OCI-M2 (cell line): ENCODE measurements around the gene STK4.
"Not testable (repeated sequence)": the region's sequence is repeated elsewhere in the genome, so short reads cannot be mapped to it uniquely, and the experiment has no call there.

ENCODE experiments used
- DNase-seq: peaks from one replicate; lab custom pipeline; 2025; ENCODE audit not compliant: unreplicated experiment; lab: John Stamatoyannopoulos, UW

The STK4 gene

DNA sequence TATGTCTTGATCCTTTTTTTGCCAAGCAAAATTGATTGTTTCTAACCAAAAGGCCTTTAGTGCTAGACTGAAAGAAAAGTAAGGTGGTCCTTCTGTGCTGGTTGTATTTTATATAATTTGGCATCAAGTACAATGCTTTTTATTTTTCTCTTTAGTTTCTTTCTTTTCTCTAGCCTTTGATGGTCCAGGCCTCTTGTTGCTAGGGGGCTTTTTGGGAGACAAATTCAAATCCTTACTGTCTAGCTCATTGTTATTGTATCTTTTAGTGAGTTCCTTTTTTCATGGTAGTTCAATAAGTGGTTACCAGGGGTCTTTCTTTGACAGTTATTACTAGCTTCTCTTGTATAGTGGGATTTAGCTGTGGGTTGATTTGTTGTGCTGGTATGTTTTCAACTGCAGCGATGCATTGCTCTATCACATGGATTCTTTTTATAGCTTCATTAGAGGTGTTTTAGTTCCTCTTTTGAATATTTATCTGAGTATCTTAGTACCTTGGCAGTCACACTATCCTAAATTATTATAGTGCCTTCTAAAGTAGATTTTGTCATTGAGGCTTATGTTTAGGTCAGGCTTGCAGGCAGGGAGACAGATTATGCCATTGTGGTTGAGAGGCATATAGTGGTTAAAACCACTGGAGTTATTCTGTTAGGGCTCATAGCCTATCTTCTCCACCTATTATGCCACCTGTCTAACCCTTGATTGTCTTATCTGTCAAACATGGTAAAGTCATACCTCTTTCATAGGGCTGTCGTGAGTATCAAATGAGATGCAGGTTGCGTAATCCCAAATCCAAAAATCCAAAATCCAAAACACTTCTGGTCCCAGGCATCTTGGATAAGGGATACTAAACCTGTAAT, 85.1 kb downstream of the STK4 start:
- no peak for DNase-seq

DNA sequence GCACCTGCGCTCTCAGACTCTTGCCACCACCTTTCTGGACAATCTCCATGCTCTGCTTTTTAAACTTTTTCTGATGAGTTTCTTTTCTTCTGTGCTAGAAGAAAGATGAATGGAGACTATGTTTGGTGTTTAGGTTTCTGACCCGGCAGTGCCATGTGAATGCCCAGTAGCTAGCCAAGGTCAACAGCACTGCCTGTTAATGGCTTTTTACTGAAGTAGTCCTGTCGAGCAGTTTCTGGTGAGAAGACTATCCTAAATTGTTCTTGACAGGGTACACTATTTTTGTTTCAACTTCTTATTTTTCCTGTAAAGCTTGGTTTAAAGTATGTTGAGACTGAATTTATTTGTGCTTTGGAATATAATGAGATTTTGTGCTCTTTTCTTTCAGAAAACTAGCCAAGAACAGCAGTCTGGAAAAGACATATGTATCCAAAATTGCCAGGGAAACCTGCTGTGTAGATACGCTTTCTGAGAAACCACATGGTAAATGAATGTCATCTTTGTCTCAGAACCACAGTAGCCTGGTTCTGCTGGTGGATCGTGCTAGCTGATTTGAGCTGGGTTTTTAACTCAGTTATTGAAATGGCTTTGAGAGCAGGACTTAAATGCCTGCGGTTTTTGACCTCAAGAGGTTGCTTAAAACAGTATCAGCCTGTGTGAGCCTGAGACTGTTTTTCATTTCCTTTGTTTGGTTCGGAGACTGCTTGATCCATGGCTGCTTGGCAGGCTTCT, 86.6 kb downstream of the STK4 start:
- DNase-seq: no peak

DNA sequence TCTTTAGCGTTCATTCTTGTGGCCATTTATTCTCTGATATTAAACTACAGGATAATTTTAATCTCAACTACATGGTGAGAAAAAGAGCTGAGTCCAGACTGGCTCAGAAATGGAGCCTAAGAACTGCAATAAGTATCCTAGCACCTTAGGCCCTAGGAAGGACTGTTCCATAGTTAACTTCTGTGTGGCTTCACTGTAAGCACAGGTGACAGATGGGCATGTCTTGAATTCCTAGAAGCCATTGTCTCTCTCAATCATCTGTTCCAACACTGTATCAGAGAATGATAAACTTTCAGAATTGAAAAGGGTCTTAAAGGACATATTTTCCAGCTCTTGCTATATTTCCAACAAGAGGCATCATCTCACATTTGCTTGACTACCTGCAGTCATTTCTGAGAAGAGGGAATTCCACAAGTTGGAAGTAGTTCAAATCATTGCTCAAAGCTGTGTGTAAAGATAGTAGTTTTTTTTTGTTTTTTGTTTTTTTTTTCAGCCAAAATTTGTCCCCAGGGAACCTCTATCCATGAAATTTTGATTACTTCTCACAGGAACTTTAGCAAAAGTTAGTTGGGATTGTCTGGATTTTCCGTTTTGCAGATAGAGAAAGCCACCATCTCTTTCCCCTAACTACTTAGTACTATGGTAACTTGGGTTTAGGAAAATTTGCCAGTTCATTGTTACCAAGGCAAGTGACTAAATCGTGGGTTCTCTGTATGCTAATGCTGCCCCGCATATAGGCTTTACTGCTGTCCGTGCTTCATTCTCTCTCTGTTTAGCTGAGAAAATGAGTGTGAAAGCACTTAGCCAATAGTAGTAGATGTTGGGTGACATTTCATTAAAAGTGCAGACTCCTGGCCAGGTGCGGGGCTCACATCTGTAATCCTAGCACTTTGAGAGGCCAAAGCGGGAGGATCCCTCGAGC, 87.4 kb downstream of the STK4 start:
- DNase-seq: no peak

DNA sequence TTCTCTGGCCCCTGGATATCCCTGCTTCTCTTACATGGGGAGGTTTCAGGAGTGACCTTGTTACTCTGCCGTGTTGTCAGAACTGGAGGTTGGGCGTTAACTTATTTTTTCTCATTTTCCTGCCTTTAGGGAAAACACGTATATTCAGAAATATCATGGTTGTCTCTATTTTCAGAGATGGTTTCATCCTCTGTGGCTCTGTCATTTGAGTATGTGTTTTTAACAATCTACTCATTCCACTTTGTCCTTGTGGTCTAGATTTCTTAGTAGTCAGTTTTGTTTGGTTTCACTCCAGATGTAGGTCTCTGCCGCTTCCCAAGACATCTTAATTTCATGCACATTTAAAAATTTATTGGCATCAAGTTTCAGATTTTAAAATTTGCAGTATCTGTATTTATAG, 88.7 kb downstream of the STK4 start:
- no peak for DNase-seq

DNA sequence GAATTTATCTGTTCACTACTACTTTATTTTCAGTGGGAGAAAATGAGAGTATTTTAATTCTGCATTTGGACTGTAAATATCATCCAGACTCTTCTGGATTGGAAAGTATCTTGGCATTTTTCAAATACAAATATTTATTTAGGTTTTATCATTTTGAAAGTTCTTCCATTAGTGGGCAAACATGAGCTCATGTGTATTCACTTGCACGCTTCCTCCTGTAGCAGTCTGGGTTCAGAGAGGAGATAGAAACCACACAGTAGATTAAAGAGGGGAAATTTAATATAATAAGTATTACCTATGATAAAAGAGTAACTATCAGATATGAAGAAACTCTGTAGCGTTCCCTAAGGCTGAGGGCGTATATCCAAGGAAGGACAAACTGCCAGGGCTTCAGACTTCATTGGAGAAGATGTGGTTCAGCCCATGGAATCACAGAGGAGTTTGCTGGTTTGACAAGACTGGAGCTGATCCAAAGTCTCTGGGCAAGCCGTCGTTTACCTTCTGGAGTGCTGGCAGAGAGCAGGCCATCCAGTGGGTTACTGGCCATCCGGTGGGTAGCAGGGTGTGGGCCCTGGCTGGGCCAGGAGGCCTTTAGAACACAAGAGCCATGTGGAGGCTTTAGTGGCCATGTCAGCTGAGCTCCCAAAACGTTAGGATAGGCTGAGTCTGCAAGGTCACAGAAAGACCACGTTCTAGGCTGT, 90.3 kb downstream of the STK4 start:
- no peak for DNase-seq

DNA sequence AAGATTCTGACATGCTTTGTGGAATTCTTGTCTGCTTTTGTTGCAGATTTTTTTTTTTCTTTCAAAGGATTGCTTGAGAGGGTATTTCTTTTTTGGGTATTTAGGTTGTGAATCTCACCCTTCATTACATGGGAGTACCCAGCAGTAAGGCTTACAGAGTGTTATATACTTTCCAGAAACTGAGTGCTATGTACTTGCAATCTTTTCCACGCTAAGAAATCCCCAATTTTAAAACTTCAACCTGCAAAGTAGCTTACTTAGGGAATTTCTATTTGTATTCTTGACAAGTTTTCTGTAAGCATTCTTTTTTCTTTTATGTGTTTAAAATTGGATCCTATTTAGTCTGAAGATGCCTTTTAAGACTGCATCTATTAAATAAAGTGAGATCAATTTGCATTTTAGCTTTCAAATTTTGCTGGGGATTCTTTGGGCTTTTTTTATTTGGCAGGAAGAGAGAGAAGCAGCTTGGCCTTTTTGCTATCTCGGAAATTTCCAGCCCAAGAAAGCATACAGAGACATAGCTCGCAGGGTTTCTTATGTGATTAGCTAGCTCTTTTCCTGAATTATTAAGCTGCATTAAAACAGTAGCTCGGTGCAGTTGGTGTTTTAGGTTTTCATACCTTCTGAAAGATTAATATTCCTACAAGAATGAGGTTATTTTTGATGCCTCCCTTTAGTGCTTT, 92.0 kb downstream of the STK4 start:
- DNase-seq: no peak

DNA sequence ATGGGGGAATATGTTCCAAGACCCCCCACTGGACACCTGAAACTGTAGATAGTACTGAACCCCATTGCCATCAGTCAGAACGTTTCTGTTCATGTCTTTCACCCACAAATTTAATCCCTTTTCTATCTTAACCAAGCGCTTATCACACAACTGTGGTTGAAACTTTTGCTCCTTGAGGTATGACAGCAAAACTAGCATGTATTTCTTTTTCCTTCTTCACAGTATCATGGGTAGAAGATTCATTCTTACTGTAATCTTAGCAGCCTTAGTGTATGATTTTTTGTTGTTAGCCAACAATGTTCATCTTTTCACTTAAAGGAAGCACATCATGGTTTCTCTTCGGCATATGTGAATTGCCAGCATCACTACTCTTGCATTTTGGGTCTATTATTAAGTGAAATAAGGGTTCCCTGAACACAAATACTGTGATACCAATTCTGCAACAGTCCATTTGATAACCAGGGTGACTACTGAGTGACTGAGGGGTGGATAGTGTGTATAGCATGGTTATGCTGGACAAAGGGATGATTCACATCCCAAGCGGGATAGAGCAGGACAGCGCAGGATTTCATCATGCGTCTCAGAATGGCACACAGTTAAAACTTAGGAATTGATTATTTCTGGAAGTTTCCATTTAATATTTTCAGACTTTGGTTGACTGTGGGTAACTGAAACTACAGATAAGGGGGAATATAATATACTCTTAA, 92.9 kb downstream of the STK4 start:
- no peak for DNase-seq

DNA sequence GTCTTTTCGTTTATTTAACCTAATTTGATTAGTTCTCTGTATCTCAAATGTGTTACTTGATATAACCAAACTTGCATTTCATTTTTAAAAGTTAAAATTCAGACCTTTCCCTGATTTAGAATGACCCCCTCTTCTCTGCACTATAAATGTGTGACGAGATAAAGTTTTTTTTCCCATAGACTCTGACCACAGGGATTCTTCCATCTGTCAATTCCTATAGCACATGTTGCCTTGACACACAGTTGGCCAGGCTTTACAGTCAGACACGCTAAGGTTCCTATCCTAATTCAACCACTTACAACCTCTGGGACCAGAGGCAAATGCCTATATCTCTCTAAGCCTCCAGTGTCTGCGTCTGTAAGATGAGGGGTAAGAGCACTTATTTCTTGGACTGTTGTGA, 94.0 kb downstream of the STK4 start:
- no peak for DNase-seq

DNA sequence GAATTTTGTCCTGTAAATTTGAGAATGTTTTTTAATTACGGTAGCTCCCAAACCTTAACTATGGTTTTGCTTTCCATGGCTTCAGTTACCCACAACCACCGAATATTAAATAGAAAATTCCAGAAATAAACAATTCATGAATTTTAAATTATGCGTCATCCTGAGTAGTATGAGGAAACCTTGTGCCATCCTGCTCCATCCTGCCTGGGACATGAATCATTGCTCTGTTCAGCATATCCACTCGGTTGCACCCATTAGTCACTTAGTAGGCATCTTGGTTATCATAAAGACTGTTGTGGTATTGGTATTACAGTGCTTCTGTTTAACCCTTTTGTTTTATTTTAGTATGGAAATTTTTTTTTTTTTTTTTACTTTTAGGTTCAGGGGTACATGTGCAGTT, 94.9 kb downstream of the STK4 start:
- no peak for DNase-seq

DNA sequence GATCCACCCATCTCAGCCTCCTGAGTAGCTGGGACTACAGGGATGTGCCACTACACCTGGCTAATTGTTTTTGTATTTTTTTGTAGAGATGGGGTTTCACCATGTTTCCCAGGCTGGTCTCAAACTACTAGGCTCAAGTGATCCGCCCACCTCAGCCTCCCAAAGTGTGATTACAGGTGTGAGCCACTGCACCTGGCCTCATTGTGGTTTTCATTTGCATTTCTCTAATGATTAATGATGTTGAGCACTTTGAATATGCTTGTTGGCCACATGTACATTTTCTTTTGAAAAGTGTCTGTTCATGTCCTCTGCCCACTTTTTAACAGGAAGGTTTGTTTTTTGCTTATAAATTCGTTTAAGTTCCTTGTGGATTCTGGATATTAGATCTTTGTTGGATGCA, 96.8 kb downstream of the STK4 start:
- DNase-seq: not testable (repeated sequence)

DNA sequence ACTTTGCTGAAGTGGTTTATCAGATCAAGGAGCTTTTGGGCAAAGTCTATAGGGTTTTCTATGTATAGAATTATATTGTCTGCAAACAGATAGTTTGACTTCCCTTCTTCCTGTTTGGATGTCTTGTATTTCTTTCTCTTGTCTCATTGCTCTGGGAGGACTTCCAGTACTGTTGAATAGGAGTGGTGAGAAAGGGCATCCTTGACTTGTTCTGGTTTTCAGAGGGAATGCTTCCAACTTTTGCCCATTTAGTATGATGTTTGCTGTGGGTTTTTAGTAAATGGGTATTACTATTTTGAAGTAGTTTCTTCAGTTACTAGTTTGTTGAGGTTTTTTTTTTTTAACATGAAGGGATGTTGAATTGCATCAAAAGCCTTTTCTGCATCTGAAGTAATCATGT, 98.5 kb downstream of the STK4 start:
- no peak for DNase-seq

DNA sequence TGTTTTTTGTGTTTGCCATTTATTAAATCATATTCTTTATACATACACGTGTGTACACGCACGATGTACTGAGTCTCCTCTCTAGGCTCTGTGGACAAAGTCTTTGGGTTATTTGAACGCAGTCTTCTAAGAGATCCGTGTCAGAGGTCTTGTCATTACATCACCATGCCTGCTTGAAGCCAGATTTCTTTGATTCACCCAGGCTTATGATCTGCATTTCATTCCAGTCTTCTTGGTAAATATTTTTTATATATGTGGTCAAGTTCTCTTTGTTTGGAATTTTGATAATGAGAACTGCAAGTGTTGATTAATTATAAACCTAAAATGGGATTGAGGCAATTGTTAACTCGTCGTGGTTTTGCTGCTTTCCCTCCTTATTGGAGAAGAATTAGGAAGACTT, 100.1 kb downstream of the STK4 start:
- no peak for DNase-seq

DNA sequence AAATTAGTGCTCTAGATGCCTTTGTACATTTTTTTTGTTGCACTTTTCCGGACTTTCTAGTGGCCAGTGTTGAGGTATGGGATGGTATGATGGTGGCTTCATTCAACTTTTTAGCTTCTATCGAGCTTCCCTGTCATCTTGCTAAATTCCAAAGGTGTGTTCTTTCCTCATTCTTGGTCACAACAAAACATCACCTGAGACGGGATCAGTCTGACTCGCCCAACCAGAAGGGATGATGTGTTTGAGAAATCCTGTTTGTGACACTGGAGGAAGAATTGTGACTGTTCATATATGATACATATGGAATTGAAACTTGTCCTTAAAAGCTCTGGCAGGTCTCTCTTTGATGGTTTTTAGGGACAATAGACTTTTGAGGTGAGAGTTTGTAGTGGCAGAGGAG, 100.8 kb downstream of the STK4 start:
- no peak for DNase-seq

DNA sequence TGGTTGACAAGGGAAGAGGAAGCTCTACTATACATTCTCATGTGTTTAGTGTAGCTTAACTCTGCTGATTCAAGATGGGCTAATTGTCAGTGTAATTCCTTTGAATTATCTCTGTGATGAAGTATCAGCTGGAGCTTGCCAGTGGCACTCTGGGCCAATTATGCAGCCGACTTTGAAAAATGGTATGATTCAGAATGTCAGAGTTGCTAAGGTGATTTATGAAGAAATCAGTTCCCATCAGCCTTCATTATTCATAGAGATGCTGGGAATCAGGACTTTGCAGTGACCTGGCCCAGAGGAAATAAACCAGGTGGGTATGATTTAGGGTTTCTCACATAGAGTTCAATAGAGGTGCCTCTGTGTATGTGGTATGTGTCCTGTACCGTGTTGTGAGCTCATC, 101.2 kb downstream of the STK4 start:
- DNase-seq: no peak

DNA sequence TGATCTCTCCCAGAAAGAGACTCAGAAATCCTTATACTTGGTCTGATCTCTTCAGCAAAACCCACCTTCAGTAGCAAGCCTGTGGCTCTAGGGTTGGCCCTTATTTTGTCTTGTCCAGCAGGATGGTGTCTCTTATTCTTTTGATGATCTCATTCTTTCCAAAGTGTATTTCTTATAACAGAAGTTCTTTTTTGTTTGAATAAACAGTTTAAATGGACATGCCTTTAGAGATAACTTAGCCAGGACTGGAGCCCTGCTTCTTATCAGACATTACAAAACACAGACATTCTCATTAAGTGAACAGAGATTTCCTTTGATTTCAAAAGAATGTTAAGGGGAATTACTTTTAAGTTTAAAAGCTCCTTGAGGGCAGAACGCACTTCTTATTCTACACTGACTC, 102.9 kb downstream of the STK4 start:
- no peak for DNase-seq

DNA sequence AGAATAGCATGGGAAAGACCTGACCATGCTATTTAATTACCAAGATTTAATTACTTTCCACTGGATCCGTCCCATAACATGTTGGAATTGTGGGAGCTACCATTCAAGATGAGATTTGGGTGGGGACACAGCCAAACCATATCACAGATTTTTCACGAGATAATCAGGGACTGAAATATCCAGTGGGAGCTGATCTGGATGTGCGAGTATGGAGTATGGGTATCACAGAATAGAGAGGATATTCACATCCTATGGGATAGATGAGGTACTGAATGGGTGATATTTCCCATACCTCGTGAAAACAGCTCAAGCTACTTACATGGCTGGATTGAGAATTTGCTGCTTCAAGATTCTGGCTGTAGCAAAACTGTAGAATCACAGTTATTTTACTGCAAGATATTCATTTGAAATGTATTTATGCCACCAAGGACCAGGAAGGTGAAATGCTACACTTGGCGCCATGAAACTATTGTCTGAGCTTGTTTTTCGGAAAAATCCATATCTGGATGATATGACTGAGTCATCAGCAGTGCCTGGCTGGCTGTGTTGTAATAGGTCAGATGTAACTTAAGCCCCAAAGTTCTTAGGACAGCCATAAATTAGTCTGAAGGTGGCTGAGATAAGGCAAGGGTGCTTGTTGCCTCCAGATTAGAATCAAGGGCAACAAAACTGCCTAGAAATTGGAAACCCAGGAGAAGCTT, 104.8 kb downstream of the STK4 start:
- DNase-seq: no peak

DNA sequence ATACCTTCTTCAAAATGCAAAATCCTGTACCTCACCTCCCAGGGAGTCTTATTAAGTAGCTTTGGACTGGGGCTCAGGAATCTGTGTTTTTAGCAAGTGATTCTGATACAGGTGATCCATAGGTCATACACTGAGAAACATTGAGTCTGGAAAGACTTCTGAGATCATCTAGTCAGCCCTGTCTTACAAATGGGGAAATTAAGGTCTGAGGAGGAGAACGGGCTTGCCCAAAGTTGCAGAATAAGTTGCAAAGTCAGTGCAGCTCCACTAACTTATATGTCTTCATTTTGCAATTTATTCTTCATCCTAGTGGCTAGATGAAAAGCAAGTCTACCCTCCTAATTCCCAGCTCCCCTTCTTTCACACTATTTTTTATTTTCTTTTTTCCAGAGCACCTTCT, 105.8 kb downstream of the STK4 start:
- no peak for DNase-seq

DNA sequence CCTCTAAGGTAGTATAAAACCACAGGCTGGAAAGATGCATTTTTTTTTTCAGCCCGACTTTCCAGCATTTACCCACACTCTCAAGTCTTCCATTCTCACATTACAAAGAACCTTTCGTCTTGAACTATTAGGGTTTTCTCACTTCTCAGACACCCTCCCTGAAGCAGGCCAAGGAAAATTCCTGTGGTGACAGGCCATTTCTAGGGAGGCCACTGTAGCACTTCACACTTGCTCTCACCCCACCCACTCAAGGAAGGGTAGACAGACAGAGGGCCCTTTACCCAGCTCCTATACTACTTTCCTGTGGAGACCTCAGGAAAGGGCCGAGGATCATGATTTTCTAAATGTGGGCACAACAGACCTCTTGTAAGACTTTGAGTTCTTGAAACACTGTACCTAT, 106.9 kb downstream of the STK4 start:
- DNase-seq: no peak

DNA sequence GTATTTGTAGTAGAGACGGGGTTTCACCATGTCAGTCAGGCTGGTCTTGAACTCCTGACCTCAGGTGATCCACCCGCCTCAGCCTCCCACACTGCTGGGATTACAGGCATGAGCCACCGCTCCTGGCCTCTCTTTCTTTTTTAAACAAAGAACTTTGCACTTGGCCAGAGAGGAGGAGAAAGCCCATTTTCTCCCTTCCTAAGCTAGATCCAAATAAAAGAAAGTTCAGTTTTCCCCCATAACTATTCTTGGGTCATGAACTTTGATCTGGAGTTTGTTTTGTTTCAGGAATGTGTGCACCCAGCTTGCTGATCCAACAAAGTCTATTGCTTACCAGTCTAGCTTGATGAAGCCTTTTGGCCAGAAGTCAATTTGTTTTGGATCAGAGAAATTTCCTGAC, 111.2 kb downstream of the STK4 start:
- DNase-seq: no peak
